Gastroesophageal sphincter (tissue), 3 donors: ENCODE results near the gene ZNF189.

Experiments
- CTCF ChIP-seq, 4 experiments: fragments of 200-600 bp in 2 of 4; fragments of 450-650 bp in 2 of 4; sonication (generic) in 1 of 4; IDR thresholded peaks; one replicate each; pipeline ENCODE4 v1.5.1; 2017 to 2019; ENCODE audit warnings: antibody characterized with exemption in 4 of 4, mild to moderate bottlenecking in 2 of 4, moderate library complexity in 2 of 4
- POLR2AphosphoS5 ChIP-seq: sonication (generic); formaldehyde crosslinking; IDR thresholded peaks from one replicate; pipeline ENCODE4 v1.6.1; 2017; ENCODE audit warnings: antibody characterized with exemption

GRCh38 chr9:101383361-101383760, 15.3 kb upstream of the ZNF189 start:
- TF ChIP-seq CTCF (IDR thresholded peaks at IDR 0.05) (no peak), POLR2AphosphoS5 (no peak)
